Endothelial cell of umbilical vein (primary cell): ENCODE results near the gene LCLAT1.

Experiments
- EZH2 ChIP-seq: IDR thresholded peaks from 2 replicates; pipeline ENCODE4 v1.6.1; 2012; ENCODE audit warnings: borderline replicate concordance, low read depth, mild to moderate bottlenecking, moderate library complexity, low read length, inconsistent platforms; ENCODE audit not compliant: severe bottlenecking
- MAX ChIP-seq: IDR thresholded peaks from 2 replicates; pipeline ENCODE4 v1.6.1; 2011; ENCODE audit not compliant: insufficient read depth, insufficient read length

- TF ChIP-seq EZH2 (no peak), MAX (no peak)
Measured at GRCh38 chr2:30684996-30685395, 237.9 kb downstream of the LCLAT1 start.
